ENCODE data around the gene C14orf119.

DNA sequence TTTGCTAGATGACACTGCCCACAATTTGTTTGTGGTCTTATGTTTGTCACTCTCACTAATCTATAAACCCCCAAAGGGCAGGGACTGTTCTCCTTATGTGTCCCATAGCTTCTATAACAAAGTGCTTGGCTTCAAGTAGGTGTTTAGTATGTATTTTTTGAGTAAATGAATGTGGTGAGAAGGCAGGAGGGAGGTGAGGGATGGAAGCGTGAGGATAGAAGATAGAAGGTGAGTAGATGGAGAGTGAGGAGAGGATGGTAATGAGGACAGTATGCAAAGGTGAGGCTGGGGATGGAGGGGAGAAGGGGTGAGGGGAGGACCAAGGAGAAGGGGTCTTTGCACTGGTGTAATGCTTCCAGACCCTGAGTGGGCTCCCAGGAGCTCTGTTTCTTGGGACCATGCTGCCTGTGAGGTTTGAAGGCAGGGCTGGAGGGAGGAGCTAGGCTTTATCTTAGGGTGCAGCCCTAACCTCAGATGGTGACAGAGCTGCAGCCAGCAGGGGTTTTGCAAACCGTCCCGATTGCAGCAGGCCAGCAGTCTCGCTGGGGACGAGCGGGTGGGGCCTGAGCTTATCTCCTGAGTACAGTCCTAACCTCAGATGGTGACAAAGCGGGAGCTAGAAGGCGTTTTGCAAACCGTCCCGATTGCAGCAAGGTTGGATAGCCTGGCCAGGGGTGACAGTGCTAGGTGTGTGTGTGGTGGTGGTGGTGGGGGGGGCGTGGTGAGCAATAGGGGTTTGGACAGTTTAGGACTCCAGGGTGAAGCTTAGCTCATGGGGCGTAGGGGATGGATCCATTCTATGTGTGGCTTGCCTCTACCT, 17.3 kb downstream of the C14orf119 start:
- TF ChIP-seq, protein P1, sequence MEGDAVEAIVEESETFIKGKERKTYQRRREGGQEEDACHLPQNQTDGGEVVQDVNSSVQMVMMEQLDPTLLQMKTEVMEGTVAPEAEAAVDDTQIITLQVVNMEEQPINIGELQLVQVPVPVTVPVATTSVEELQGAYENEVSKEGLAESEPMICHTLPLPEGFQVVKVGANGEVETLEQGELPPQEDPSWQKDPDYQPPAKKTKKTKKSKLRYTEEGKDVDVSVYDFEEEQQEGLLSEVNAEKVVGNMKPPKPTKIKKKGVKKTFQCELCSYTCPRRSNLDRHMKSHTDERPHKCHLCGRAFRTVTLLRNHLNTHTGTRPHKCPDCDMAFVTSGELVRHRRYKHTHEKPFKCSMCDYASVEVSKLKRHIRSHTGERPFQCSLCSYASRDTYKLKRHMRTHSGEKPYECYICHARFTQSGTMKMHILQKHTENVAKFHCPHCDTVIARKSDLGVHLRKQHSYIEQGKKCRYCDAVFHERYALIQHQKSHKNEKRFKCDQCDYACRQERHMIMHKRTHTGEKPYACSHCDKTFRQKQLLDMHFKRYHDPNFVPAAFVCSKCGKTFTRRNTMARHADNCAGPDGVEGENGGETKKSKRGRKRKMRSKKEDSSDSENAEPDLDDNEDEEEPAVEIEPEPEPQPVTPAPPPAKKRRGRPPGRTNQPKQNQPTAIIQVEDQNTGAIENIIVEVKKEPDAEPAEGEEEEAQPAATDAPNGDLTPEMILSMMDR (IDR thresholded peaks at IDR 0.05) = no peak
- TF ChIP-seq POLR2A (IDR thresholded peaks at IDR 0.05) (no peak), POLR2AphosphoS5 (IDR thresholded peaks at IDR 0.05) (no peak)

Measured in prostate gland (tissue), 2 donors.